Neural crest cell (in vitro differentiated cells): ENCODE results near the gene NETO2. TPM values are rescaled to one million over a fixed set of nuclear protein-coding genes. Genes with fewer than 3 reads are reported as not detected.
"Not testable (repeated sequence)": the region's sequence is repeated elsewhere in the genome, so short reads cannot be mapped to it uniquely, and the experiment has no call there.

Experiments
- DNase-seq: peaks from one replicate; pipeline ENCODE4 v3.0.0; 2021; ENCODE audit warnings: low read depth, mixed read lengths, low spot score
- H3K27ac Mint-ChIP-seq: one replicate; pipeline ENCODE4 v1.8.0; 2021; ENCODE audit warnings: mild to moderate bottlenecking, mixed read lengths; ENCODE audit not compliant: unreplicated experiment
- H3K27me3 Mint-ChIP-seq: 2 replicates; pipeline ENCODE4 v1.8.0; 2021; ENCODE audit warnings: low read depth, mild to moderate bottlenecking, mixed read lengths
- H3K36me3 Mint-ChIP-seq: 2 replicates; pipeline ENCODE4 v1.8.0; 2021; ENCODE audit warnings: low read depth, mild to moderate bottlenecking, mixed read lengths
- H3K4me1 Mint-ChIP-seq: 2 replicates; pipeline ENCODE4 v1.8.0; 2021; ENCODE audit warnings: mixed read lengths
- H3K4me3 Mint-ChIP-seq: one replicate; pipeline ENCODE4 v1.8.0; 2021; ENCODE audit warnings: mild to moderate bottlenecking, mixed read lengths
- H3K9me3 Mint-ChIP-seq: 2 replicates; pipeline ENCODE4 v1.8.0; 2021; ENCODE audit warnings: mixed read lengths
- CTCF ChIP-seq: fragments of 200-600 bp; sonication (generic); conservative IDR thresholded peaks from 2 replicates; pipeline ENCODE4 v1.5.0; 2021; ENCODE audit warnings: antibody characterized with exemption, mild to moderate bottlenecking
- total RNA-seq: library from RNA; stranded (reverse); gene quantifications from 2 replicates; pipeline ENCODE4 v1.2.1, GENCODE V29; 2021

NETO2 gene
- total RNA-seq, 1 donor from 2014 or later: 105 TPM

- no peaks in the 10 kb centered on the region for H3K9me3 Mint-ChIP-seq
- no peaks in the 10 kb centered on the region for H3K36me3 Mint-ChIP-seq
- TF ChIP-seq CTCF: no peak
- H3K27ac Mint-ChIP-seq: no peak overlapping the region
- H3K4me1 Mint-ChIP-seq: peaks cover 52% of the 10 kb centered on the region
- DNase-seq: no peak
- H3K27me3 Mint-ChIP-seq: peaks cover 1% of the 10 kb centered on the region
- peak overlapping the region; percentile 36 for H3K4me3 Mint-ChIP-seq
Measured at GRCh38 chr16:47140686-47141085, 3.1 kb downstream of the NETO2 start.

- no peaks in the 10 kb centered on the region for H3K27me3 Mint-ChIP-seq
- TF ChIP-seq CTCF: no peak
- peaks cover 54% of the 10 kb centered on the region for H3K4me1 Mint-ChIP-seq
- H3K4me3 Mint-ChIP-seq: peak overlapping the region; percentile 65
- no peak for DNase-seq
- H3K27ac Mint-ChIP-seq: no peak overlapping the region
- no peaks in the 10 kb centered on the region for H3K9me3 Mint-ChIP-seq
- no peaks in the 10 kb centered on the region for H3K36me3 Mint-ChIP-seq
Measured at GRCh38 chr16:47139561-47140185, 4.1 kb downstream of the NETO2 start.

GRCh38 chr16:47137925-47138324, 5.8 kb downstream of the NETO2 start:
- peaks cover 53% of the 10 kb centered on the region for H3K4me1 Mint-ChIP-seq
- not testable (repeated sequence) for H3K9me3 Mint-ChIP-seq, H3K27me3 Mint-ChIP-seq, H3K36me3 Mint-ChIP-seq, DNase-seq, H3K4me3 Mint-ChIP-seq, H3K27ac Mint-ChIP-seq

- H3K4me1 Mint-ChIP-seq: peaks cover 51% of the 10 kb centered on the region
- H3K9me3 Mint-ChIP-seq: no peaks in the 10 kb centered on the region
- H3K4me3 Mint-ChIP-seq: no peak overlapping the region
- DNase-seq: no peak
- no peak overlapping the region for H3K27ac Mint-ChIP-seq
- no peak for TF ChIP-seq CTCF
- H3K36me3 Mint-ChIP-seq: no peaks in the 10 kb centered on the region
- H3K27me3 Mint-ChIP-seq: no peaks in the 10 kb centered on the region
Measured at GRCh38 chr16:47136099-47136842, 7.5 kb downstream of the NETO2 start.

GRCh38 chr16:47134550-47134949, 9.2 kb downstream of the NETO2 start:
- Mint-ChIP-seq H3K9me3 (no peaks in the 10 kb centered on the region), H3K4me3 (no peak overlapping the region), H3K27ac (no peak overlapping the region), H3K4me1 (peaks cover 49% of the 10 kb centered on the region), H3K27me3 (no peaks in the 10 kb centered on the region), H3K36me3 (peaks cover 3% of the 10 kb centered on the region)
- DNase-seq: no peak
- no peak for TF ChIP-seq CTCF

- Mint-ChIP-seq H3K36me3 (peaks cover 11% of the 10 kb centered on the region), H3K9me3 (no peaks in the 10 kb centered on the region), H3K4me3 (no peak overlapping the region), H3K27me3 (no peaks in the 10 kb centered on the region), H3K27ac (no peak overlapping the region), H3K4me1 (peaks cover 31% of the 10 kb centered on the region)
- TF ChIP-seq CTCF: no peak
- no peak for DNase-seq
Measured at GRCh38 chr16:47132308-47132707, 11.4 kb downstream of the NETO2 start.
